GM18505 (cell line): Measurements from ENCODE around the gene ANK2.

ENCODE experiments used
- ATAC-seq: cut with Tn5 transposase; IDR thresholded peaks from one replicate; pipeline ENCODE4 v1.9.1; 2021; ENCODE audit not compliant: unreplicated experiment
- POLR2A ChIP-seq: IDR thresholded peaks from 4 replicates; pipeline ENCODE4 v1.6.1; 2011; ENCODE audit warnings: borderline replicate concordance; ENCODE audit not compliant: insufficient read depth, insufficient read length; ENCODE audit errors: extremely low read depth

ANK2 gene

DNA sequence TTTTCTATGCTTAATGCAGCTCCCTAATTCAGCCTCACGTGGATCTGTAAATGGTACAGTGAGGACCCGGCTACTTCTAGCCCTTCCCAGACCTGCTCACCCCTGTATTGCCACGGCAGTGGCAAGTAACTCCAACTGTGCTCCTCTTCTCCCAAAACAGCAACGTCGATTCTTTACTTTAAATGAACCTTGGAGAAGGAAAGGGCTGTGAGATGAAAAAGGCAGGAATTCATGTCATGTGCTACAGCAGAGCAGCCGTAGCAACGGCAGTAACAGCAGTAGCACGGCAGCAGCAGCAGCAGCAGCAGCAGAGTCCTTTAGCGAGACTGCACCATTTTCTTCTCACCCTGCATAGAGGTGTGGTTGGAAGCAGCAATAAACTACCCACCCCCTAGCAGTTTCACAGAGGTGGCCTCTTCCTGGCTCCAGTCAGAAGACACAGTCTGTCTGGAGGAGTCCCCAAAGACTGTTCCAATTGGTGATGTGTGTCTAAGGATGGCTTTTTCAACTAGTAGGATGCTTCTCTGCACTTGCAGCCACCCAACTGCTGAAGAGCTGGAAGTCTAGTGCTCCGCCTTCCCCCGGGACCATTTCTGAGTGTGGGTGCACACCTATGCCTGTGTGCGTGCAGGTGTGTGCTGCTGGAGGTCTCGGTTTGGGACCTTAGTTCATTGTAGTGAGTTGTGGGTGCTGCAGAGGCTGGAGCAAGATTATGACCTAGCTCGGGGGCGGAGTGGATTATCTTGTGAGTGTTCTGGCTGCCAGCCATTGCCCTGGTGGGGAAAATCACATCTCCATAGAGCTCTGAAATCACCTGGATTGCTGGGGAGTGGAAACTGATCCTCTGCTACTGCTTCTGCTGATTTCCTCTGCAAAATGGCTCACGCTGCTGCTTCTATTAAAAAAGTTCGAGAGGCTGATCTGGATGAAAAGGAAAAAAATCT, 67.2 kb downstream of the ANK2 start:
- ATAC-seq: no peak

GRCh38 chr4:113117358-113117702, 67.9 kb downstream of the ANK2 start:
- no peak for ATAC-seq
- TF ChIP-seq POLR2A: no peak

More for the DNA sequence above, 67.2 kb downstream of the ANK2 start:
- no peak for TF ChIP-seq POLR2A

DNA sequence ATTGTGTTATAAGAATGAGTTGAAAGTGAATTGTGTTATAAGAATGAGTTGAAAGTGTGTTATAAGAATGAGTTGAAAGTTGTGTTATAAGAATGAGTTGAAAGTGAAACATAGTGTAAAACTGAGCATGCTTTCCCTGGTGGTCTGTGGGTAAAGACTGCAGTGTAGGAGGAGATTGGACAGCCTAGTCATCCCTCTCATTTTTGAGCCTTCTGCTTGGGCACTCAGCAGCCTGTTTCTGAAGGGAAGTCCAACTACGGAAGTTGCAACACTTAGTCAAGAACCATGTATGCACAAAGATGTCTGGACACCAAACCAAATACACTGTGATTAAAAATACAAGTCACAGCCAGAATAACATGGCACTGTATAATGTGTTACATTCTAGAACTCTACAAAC, 72.6 kb downstream of the ANK2 start:
- no peak for ATAC-seq
- no peak for TF ChIP-seq POLR2A

DNA sequence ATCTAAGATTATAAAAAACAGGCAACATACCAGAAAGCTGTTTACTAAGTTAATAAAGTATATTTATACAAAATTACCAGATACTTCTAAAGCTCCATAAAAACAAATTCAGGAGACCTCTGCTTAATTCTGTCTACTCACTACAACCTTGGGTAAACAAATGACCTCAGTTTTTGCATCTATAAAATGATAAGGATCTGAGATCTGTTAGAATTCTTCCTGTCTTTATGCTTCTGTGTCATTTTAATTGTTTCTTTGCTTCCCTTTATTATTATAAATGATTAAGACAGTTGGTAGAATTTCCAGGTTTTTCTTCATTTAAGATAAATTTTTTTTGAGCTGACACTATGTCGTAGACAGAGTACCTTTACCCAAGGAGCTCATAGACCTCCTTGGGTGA, 76.0 kb downstream of the ANK2 start:
- no peak for TF ChIP-seq POLR2A
- ATAC-seq: no peak

GRCh38 chr4:113131136-113131535, 81.7 kb downstream of the ANK2 start:
- no peak for TF ChIP-seq POLR2A
- ATAC-seq: no peak

- ATAC-seq: no peak
- TF ChIP-seq POLR2A: no peak
These were observed 82.2 kb downstream of the ANK2 start for GRCh38 chr4:113131621-113132020.

- TF ChIP-seq POLR2A: no peak
These were observed 92.5 kb downstream of the ANK2 start for GRCh38 chr4:113141901-113142346.

DNA sequence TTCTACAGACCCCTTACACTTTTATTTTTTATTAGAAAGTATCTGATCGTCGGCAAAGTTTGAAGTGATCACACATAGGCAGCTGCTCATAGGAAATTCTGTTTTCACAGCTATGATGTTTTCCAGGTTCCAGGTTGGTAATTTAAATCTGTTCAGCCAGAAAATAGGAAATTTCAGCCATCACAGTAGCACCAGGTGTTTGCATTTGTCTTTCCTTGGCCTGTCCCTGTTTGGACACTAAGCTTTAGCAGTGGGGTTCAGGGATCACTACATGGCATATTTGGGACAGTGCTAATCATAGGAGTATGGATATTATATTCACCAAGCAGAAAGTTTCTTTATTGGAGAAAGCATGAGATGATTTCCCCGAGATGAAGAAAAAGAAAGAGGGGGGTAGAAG, 92.9 kb downstream of the ANK2 start:
- no peak for TF ChIP-seq POLR2A
- no peak for ATAC-seq

More at GRCh38 chr4:113141901-113142346, 92.5 kb downstream of the ANK2 start:
- no peak for ATAC-seq

- ATAC-seq: no peak
- no peak for TF ChIP-seq POLR2A
These were observed 94.6 kb downstream of the ANK2 start for GRCh38 chr4:113144091-113144490.

- no peak for TF ChIP-seq POLR2A
- no peak for ATAC-seq
These were observed 95.7 kb downstream of the ANK2 start for GRCh38 chr4:113145147-113145518.

DNA sequence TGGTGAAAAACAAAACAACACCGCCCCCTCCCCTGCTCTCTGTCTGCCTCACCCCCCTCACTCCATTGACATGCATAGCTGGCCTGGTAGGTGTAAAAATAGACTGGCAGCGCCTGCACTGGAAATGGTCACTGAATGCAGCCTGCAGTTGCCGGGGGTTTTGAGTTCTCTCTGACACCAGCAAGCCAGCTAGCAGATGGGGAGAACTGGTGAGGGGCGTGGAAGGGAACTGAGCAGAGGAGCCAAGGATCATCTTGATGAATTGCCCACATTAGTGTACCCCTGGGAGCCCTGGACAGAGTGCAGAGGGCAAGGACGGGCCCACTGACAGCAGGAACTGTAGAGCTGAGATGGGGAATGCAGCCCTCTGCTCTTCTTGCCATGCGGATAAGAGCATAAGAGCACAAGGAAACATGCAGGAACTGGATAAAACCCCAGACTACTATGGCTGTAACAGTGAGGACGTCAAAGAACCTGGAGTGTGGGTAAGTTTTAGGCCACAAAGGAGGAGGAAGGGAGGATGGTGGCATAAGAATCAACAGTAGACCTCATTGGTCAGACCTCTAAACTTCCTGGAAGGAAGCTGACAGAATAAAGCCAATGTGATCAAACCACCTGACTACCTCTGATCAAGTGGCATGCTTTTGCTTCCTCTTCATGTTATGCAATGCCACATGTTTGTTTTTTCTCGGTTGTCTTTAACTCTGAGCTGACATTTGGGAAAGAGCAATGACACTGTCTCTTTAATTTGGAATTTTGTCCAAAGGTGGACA, 96.3 kb downstream of the ANK2 start:
- no peak for TF ChIP-seq POLR2A
- ATAC-seq: no peak

DNA sequence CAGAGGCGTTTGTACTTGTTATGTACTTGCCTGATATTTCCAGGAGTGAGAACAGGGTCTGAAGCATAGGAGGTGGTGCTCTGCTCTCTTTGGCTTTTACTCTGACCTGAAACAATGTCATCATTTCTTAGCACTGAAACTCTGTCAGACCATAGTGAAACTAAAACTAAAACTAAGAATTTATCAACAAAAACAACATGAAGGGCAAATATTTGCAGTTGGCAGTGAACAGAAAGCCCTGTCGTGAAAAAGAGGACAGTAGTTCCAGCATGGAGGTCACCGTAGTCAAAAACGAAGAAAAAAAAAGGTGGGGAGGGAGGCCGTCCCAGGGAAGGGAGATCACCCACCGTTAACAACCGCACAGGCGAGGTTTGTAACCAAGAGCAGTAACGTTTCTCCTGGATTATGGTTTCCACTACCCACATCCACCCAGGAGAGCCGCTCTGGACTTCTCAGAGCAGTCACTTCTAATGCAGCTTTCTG, 97.5 kb downstream of the ANK2 start:
- peak; percentile 78 for ATAC-seq

DNA sequence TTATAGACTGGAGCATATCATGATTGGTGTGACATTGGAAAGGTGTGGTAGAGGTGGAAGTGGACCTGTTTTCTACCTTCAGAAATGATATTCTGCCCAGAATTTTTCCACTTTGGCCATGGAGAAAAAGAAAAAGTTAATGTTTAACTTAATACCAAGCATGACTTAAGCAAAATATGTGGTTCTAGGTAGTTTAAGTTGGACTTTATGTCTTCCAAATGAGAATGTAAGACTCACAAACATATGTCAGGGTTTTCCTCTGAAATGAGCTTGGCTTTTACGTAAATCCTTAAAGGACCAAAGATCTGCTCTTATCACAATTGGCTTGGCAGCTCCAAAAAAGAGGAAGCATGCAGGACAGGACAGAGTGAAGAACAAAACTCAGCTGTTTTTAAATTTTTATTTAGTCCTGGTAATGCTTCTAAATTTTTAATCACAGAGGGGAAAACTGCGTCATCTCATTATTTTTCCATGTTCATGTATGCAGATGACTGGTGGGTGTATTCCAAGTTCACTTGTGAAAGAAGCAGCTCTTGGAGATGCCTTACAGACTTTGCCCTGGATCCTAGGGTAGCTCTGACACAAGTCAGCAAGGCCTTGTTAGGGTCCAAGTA, 98.2 kb downstream of the ANK2 start:
- ATAC-seq: no peak
- no peak for TF ChIP-seq POLR2A

More for the DNA sequence above, 97.5 kb downstream of the ANK2 start:
- TF ChIP-seq POLR2A: no peak

DNA sequence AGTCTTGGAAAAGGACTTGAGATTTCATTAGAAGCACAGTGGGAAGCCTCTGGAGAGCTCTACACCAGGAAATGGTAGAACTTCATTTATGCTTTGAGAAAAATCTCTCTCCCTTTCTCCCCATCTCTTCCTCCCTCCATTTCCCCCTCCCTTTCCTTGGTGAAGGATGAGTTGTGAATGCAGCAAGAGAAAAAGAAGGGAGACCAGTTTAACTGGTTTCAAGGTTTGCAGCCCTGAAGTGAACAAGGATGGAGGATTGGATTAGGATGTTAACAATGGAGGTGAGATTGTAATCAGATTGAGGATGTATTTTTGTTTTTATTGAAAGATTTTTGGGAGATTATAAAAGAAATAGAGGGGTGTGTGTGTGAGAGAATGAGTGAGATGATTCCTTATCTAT, 99.5 kb downstream of the ANK2 start:
- TF ChIP-seq POLR2A: no peak

DNA sequence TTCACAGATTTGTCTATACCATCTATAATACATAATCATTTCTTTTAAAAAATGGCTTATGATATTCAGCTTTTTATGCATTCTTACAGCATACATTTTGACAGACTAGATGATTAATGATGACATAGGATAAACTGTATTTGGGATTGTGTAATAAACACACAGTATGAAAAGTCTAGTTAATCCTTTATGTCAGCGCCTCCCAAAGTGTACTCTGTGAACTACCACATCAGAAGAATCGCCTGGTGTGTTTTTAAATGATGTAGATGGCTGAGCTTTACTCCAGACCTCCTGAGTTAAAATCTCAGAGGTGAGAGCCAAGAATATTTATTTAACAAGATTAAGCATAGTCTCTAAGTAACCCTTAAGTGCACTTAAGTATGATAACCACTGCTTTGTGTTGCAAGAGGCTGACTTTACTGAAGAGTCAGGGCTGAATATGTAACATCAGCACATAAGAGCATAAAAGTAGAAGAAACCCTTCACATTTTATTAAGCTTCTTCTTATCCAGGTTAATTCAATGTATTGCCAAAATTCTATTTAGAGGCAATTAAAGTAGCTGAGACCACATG, 104.2 kb downstream of the ANK2 start:
- ATAC-seq: no peak
- no peak for TF ChIP-seq POLR2A

More for the DNA sequence above, 99.5 kb downstream of the ANK2 start:
- ATAC-seq: no peak
